Mesodermal cell (in vitro differentiated cells): Measurements from ENCODE around the gene HIP1.
"Not testable (repeated sequence)": the region's sequence is repeated elsewhere in the genome, so short reads cannot be mapped to it uniquely, and the experiment has no call there.

Experiments
- H3K27ac ChIP-seq: 2 replicates; pipeline ENCODE4 v1.7.0; 2013; ENCODE audit warnings: mild to moderate bottlenecking, low read depth, low read length, moderate library complexity; ENCODE audit not compliant: severe bottlenecking
- H3K36me3 ChIP-seq: 2 replicates; pipeline ENCODE4 v1.7.1; 2013; ENCODE audit warnings: mild to moderate bottlenecking, low read length, moderate library complexity; ENCODE audit not compliant: control insufficient read depth, insufficient read depth
- H3K4me1 ChIP-seq: one replicate; pipeline ENCODE4 v1.7.1; 2013; ENCODE audit warnings: mild to moderate bottlenecking, low read length; ENCODE audit not compliant: insufficient read depth, control insufficient read depth, poor library complexity, severe bottlenecking
- H3K4me3 ChIP-seq: 2 replicates; pipeline ENCODE4 v1.7.0; 2013; ENCODE audit warnings: low read length, control low read depth, mild to moderate bottlenecking; ENCODE audit not compliant: insufficient read depth, poor library complexity, severe bottlenecking; ENCODE audit errors: extremely low read depth
- H3K9me3 ChIP-seq: 2 replicates; pipeline ENCODE4 v1.7.1; 2013; ENCODE audit warnings: mild to moderate bottlenecking, low read length, moderate library complexity; ENCODE audit not compliant: control insufficient read depth
- WGBS, 2 experiments: methylation state at CpG; one replicate each; pipeline ENCODE4 v1.1.5; 2013; ENCODE audit warnings: missing lambda C conversion rate in 2 of 2; ENCODE audit not compliant: insufficient coverage in 2 of 2; 5-methylcytosine and 5-hydroxymethylcytosine counted together

The HIP1 gene

DNA sequence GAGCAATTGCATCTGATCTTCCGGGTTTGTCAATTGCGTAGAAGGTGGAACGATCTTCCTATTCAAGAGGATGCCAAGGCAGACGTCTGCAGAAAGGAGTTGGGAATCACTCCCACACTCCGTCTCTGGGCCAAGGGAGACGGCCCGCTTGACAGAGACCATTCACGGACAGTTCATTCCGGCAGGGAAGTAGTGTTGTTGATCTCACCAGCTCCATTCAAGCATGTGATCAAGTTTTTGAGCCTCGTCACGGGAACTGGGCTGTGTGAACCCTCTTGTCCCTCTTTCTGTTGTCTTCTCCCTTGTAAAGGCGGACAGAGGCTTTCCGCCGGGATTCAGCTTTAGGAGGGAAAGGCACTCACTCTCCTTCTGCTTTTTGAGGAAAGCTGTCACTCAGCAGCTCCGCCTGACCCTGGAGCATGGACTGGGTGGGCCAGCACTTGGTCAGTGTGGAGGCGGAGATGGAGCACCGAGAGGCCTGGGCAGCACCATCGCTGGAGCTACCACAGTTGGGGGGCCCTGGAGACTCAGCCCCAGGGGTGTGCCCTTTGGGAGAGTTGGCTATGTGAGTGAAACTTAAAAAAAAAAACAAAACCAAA lies 201.7 kb downstream of the HIP1 start:
- no peaks in the 10 kb centered on the region for H3K9me3 ChIP-seq
- peaks cover 62% of the 10 kb centered on the region for H3K36me3 ChIP-seq
- H3K4me3 ChIP-seq = no peak overlapping the region
- H3K4me1 ChIP-seq = peaks cover 7% of the 10 kb centered on the region
- 95 to 96% methylated on average over 14 to 15 of the region's 18 CpGs for WGBS, 2 experiments
- H3K27ac ChIP-seq = no peak overlapping the region

DNA sequence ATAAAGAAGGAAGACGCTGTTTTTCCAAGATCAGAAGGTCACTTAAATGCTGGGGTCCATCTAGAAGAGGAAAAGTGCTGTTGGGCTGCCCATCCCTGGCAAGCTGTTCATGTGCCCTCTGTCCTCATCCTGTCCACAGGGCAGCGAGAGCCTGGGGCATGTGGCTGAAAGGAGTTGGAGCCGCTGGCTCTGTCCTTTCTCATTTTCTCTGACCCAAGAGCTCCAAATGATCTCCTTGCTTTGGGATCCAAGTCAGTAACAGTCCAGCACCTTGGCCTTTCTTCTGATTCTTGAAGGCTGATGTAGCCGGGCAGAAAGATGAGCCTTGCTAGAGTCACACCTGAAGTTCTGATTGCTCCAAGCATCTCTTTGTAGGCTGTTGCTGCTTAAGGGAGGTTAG lies 202.2 kb downstream of the HIP1 start:
- peaks cover 7% of the 10 kb centered on the region for H3K4me1 ChIP-seq
- peaks cover 57% of the 10 kb centered on the region for H3K36me3 ChIP-seq
- no peak overlapping the region for H3K27ac ChIP-seq
- no peaks in the 10 kb centered on the region for H3K9me3 ChIP-seq
- no peak overlapping the region for H3K4me3 ChIP-seq
- 93 to 95% methylated on average over 3 to 4 of the region's 4 CpGs for WGBS, 2 experiments

DNA sequence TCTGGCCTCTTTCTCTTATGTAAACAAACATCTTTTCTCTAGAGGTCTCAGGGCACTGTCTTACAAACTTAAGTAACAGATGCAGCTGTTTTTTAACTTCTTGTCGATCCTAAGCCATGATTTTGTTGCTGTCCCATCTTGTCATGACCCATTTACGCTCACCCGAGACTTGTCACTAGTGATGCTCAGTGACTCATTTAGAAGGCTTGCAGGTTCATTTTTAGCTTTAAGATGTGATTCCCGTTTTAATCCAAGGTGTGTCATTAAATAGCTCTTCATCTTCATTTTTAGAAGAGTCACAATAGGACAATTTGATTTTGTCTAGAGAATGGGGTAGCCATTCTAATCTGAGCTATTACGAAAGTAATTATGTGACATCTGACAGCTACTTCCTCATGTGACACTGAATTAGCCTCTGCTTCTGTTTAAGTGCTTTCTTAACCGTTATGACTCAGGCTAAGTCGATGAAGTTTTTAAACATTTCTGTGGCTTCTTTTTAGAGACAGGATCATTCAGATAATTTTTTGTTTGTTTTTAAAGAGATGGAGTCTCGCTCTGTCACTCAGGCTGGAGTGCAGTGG lies 203.9 kb downstream of the HIP1 start:
- WGBS, 2 experiments = 89 to 95% methylated on average over 5 to 8 of the region's 8 CpGs
- Histone ChIP-seq H3K4me1 (peaks cover 7% of the 10 kb centered on the region), H3K4me3 (no peak overlapping the region), H3K36me3 (peaks cover 43% of the 10 kb centered on the region), H3K9me3 (no peaks in the 10 kb centered on the region), H3K27ac (peak overlapping the region; percentile 24)

DNA sequence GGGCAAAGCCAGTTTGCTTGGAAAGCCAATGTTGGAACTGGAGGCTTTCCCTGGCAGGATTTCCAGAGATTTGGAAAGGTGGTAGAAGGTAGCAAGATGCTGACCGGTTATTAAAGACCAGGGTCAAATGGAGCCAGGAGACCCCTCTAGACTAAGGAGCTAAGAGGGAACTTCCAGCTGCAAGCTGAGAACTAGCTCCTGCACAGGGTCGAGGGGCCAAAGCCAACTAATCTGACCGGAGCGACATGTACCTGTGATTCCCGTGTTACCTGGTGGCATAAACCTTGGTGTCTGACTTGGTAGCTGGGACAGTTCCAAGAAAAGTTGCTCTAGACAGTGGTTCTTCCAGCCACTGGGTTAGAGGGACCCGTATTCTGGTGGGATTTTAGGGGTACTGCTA lies 204.8 kb downstream of the HIP1 start:
- Histone ChIP-seq H3K36me3 (peaks cover 34% of the 10 kb centered on the region), H3K4me3 (no peak overlapping the region)
- 98 to 100% methylated on average over 5 to 6 of the region's 6 CpGs for WGBS, 2 experiments

DNA sequence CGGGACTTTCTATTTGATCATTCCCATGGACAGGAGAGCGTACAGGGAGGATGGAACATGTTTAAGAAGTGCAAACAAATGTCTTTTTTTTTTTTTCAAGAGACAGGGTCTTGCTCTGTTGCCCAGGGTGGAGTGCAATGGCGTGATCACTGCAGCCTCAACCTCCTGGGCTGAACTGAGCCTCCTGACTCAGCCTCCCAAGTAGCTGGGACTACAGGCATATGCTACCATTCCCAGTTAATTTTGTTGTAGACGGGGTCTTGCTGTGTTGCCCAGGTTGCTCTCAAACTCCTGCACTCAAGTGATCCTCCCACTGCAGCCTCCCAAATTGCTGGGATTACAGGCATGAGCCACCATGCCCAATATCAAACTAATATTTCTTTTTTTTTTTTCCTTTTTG lies 206.1 kb downstream of the HIP1 start:
- Histone ChIP-seq H3K36me3 (peaks cover 23% of the 10 kb centered on the region), H3K9me3 (no peaks in the 10 kb centered on the region), H3K4me3 (no peak overlapping the region), H3K27ac (no peak overlapping the region), H3K4me1 (peaks cover 10% of the 10 kb centered on the region)
- 89 to 100% methylated on average over 2 to 3 of the region's 4 CpGs for WGBS, 2 experiments

More for the DNA sequence above, 204.8 kb downstream of the HIP1 start:
- H3K9me3 ChIP-seq = no peaks in the 10 kb centered on the region
- peaks cover 7% of the 10 kb centered on the region for H3K4me1 ChIP-seq
- H3K27ac ChIP-seq = no peak overlapping the region

DNA sequence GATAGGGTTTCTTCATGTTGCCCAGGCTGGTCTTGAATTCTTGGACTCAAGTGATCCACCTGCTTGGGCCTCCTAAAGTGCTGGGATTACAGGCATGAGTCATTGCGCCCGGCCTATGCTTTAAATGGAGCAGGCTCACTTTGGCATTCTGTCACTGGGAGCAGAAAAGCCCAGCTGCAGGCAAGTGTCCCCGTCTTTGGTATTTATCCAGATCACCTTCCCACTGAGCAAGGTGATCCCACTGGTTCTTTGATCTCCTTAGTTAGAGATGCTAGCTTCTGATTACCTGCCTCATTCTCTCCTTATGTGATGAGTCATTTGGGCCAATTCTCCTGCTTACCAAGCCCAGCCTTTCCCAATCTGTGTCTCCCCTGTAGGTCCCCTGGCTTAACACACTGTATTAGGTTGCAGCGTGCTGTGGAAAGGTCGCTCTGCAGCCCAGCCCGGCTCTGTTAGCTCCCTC lies 207.4 kb downstream of the HIP1 start:
- H3K36me3 ChIP-seq = peaks cover 11% of the 10 kb centered on the region
- no peaks in the 10 kb centered on the region for H3K9me3 ChIP-seq
- H3K27ac ChIP-seq = no peak overlapping the region
- no peak overlapping the region for H3K4me3 ChIP-seq
- H3K4me1 ChIP-seq = peaks cover 13% of the 10 kb centered on the region
- 61% methylated on average over 5 to 6 of the region's 6 CpGs for WGBS, 2 experiments

DNA sequence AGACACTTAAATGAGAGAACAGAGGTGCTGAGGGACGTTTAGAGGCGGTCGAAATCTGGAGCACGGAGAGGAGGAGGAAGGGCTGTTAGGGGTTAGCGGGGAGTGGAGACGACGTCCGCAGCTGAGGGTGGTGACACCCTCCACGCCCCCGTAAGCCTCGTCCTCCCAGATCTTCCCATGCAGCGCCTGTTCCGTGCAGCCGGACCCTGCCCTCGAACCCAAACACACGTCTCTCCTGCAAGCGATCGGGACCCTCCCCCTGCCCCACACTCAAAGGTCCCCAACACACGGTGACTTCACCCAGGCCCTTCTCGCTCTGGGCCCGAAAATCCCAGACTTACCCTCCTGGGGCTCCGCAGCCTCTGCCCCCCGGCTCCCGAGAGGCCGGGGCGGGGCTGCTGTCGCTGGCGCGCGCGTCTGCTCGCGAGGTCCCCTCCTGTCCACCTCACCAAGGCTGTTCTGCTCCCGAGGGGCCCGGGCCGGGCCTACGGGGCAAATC lies 211.5 kb downstream of the HIP1 start:
- peak overlapping the region; percentile 82 for H3K27ac ChIP-seq
- peaks cover 10% of the 10 kb centered on the region for H3K4me1 ChIP-seq
- H3K9me3 ChIP-seq = not testable (repeated sequence)
- H3K36me3 ChIP-seq = peaks cover 36% of the 10 kb centered on the region
- 1 to 4% methylated on average over 14 to 19 of the region's 37 CpGs for WGBS, 2 experiments
- H3K4me3 ChIP-seq = peak overlapping the region; percentile 92

DNA sequence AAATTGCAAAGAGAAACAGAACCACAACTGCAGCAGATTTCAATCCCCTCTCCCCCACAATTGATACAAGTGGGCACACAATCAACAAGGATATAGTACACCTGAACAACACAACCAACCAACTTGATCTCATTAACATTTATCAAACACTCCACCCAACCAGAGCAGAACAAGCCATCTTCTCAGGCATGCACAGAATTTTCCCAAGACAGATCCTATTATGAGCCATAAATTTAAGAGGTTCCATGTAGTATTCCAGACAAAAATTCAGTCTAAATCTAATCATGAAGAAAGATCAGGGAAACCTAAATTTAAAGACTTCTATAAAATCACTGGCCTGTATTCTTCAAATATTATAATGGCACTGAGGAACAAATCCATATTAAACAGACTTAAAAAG lies 217.0 kb downstream of the HIP1 start:
- peaks cover 49% of the 10 kb centered on the region for H3K36me3 ChIP-seq
- not testable (repeated sequence) for H3K4me1 ChIP-seq, H3K4me3 ChIP-seq, H3K27ac ChIP-seq, H3K9me3 ChIP-seq

DNA sequence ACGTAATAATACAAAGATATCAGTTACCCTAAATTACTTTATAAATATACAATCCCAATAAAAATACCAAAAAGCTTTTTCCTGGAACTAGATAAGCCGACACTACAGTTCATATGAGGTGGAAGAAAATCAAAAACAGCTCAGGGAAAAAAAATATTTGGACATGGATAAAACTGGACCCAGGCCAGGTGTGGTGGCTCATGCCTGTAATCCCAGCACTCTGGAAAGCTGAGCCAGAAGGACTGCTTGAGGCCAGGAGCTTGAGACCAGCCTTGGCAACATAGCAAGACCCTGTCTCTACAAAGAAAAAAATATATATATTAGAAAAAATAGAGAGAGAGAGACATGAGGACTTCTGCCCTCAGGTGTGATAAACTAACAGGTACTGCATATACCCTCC lies 219.9 kb downstream of the HIP1 start:
- peaks cover 31% of the 10 kb centered on the region for H3K36me3 ChIP-seq
- H3K4me1 ChIP-seq, H3K9me3 ChIP-seq, H3K27ac ChIP-seq, H3K4me3 ChIP-seq: not testable (repeated sequence)
- no CpG with 5 or more reads among the region's 2 CpGs for WGBS, 2 experiments

DNA sequence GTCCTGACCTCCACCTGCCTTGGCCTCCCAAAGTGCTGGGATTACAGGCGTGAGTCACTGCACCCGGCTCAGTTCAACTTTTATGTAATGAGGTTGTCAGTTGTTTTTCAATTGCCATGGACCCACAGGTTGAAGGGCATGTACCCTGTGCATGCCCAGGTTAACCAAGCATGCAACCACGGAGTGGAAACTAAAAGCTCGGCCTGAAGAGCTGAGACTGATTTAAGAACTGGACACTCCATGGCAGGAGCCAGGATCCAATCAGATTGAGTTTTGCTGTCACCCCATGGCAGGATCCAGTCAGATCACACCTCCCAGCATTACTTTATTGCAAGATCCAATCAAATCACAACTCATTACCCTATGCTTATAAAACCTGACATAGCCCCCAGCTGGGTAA lies 229.7 kb downstream of the HIP1 start:
- not testable (repeated sequence) for H3K4me1 ChIP-seq, H3K36me3 ChIP-seq, H3K4me3 ChIP-seq, H3K9me3 ChIP-seq, H3K27ac ChIP-seq
- WGBS, 2 experiments = no CpG with 5 or more reads among the region's 4 CpGs

DNA sequence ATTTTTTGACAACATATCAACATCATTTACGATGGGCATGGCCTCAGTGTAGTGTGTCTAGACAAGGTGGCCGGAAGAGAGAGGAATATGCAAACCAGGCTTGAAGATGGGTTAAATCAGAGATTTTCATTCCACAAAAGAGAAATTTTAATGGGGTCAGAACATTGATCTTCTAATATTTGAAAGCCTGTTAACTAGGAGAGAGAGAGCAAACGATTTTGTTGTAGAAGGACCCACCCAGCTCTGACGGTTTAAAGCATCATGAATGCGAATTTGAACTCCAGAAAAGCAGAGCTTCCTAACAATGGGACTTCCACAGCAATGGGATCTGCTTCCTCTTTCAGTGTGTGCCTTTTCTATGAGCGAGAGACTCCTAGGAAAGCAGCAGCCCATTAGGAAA lies 246.7 kb downstream of the HIP1 start, which contains the start of gene SPDYE5:
TSS of gene SPDYE5 (plus strand) at position 301 of the 400 bp plus-strand sequence. CDS start 1,728 bp downstream, outside the sequence.
- H3K27ac ChIP-seq, H3K4me3 ChIP-seq, H3K4me1 ChIP-seq, H3K9me3 ChIP-seq, H3K36me3 ChIP-seq: not testable (repeated sequence)
- WGBS, 2 experiments = 100% methylated on average over 1 of the region's 6 CpGs; no CpG with 5 or more reads in 1 of the 2 experiments
